ENCODE data around the gene BRSK1.

BRSK1 gene

DNA sequence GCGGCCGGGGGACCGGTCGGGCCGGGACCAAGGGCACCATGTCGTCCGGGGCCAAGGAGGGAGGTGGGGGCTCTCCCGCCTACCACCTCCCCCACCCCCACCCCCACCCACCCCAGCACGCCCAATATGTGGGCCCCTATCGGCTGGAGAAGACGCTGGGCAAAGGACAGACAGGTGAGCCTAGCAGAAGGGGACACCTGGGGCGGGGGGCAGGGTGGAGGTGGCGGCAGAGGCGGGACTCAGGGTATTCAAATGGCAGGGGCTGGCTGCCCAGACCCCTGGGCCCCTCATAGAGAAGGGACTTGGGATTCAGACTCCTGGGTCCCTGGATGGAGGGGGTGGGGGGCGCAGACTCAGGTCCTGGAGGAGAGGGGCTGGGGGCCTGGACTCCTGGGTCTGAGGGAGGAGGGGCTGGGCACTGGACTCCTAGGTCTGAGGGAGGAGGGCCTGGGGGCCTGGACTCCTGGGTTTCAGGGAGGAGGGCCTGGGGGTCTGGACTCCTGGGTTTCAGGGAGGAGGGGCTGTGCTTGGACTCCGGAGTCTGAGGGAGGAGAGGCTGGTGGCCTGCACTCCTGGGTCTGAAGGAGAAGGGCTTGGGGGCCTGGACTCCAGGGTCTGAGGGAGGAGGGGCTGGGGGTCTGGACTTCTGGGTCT, 735 bp downstream of the BRSK1 start:
- DNase-seq (ENCODE audit: low read depth), result no peak
- peak overlapping the region; percentile 51 for H3K4me3 ChIP-seq (replicated peaks; ENCODE audit: low read depth, low read length)
- TF ChIP-seq, protein P1, sequence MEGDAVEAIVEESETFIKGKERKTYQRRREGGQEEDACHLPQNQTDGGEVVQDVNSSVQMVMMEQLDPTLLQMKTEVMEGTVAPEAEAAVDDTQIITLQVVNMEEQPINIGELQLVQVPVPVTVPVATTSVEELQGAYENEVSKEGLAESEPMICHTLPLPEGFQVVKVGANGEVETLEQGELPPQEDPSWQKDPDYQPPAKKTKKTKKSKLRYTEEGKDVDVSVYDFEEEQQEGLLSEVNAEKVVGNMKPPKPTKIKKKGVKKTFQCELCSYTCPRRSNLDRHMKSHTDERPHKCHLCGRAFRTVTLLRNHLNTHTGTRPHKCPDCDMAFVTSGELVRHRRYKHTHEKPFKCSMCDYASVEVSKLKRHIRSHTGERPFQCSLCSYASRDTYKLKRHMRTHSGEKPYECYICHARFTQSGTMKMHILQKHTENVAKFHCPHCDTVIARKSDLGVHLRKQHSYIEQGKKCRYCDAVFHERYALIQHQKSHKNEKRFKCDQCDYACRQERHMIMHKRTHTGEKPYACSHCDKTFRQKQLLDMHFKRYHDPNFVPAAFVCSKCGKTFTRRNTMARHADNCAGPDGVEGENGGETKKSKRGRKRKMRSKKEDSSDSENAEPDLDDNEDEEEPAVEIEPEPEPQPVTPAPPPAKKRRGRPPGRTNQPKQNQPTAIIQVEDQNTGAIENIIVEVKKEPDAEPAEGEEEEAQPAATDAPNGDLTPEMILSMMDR (IDR thresholded peaks at IDR 0.05; ENCODE audit: low read length, missing control alignments), result no peak

DNA sequence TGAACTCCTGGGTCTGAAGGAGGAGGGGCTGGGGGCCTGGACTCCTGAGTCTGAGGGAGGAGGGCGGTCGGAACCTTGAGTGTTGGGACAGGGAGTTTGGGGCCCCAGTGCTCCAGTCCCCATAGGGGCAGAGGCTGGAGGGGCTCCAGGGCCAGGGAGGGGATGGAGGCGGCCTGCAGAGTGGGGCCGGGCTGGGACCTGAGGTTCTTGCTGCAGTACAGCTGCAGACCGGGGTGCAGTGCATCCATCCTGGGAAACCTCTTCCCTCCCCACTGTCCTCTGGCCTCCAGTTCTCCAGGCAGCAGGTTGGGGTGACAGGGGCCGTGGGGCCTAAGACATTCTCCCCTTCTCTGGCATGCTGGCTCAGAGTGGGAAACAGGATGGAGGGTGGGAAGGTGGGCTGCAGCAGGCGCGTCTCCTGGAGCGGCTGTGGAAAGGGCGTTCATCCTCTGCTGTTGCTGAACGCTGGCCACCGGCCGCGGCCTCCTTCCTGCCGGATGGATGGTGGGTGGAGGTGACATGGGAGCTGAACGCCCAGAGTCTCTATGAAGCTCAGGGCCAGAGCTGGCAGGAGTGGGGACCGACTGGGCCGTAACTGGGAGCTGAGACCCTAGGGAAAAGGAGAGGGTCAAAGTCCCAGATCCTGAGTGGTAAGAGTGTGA, 1.6 kb downstream of the BRSK1 start:
- H3K4me3 ChIP-seq (replicated peaks; ENCODE audit: low read depth, low read length), result peak overlapping the region; percentile 51
- TF ChIP-seq, protein P1 (IDR thresholded peaks at IDR 0.05; ENCODE audit: low read length, missing control alignments), result no peak
- DNase-seq (ENCODE audit: low read depth), result no peak

DNA sequence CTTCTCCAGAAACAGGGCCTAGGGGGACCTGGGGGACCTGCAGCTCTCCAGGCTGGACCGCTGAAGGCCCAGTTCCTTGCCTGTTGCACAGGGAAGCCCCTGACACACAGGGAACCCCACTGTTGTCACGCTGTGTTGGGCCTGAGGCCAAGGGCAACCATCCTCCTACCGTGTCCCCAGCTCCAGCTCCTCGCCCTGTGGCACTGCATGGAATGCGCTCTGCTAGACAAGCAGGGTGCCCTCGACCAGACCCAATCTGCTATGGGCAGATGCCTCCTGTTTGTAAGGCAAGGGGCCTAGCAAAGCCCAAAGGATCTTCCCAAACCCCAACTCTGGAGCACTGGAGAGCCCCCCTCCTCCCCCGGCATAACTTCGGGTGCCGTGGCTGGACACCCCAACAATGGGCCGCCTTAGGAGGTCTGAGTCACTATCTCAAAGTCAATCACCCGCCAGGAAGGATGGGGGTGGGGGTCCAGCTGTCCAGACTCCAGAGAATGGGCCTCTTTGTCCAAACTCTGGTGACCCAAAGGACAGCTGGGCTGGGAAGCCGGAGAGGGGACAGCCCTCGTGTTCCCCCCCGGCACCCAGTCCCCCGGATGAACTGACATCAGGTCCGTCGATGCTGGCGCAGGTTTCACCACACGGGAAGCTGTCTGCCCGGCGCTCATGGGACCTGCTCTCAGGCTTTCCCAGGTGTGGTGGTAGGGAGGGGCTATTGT, 3.7 kb downstream of the BRSK1 start:
- TF ChIP-seq, protein P1 (IDR thresholded peaks at IDR 0.05; ENCODE audit: low read length, missing control alignments), result no peak
- no peak for DNase-seq (ENCODE audit: low read depth)
- H3K4me3 ChIP-seq (replicated peaks; ENCODE audit: low read depth, low read length), result no peak overlapping the region

DNA sequence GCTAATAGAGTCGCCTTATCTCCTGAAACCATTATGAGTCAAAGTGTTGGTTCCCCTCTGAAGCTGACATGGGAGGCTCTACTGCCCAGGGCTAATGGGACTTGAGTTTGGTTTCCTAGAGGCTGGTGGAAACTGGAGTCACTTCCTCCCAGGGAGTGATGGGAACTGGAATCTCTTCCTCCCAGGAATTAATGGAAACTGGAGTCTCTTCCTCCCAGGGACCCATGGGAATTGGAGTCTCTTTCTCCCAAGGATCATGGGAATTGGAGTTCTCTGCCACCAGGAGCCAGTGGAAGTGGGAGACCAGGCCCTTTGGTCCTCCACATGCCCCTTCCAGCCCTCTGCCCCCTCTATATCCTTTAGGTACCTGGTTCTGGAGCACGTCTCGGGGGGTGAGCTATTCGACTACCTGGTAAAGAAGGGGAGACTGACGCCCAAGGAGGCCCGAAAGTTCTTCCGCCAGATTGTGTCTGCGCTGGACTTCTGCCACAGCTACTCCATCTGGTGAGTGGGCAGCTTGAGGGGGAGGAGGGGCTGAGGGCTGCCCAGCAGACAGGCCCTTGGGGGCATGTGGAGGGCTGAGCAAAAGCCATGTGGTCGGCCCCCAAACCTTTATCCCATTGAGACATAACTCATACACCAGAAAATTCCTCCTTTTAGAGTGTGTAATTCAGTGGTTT, 5.5 kb downstream of the BRSK1 start:
- H3K4me3 ChIP-seq (replicated peaks; ENCODE audit: low read depth, low read length), result no peak overlapping the region
- no peak for DNase-seq (ENCODE audit: low read depth)
- TF ChIP-seq, protein P1 (IDR thresholded peaks at IDR 0.05; ENCODE audit: low read length, missing control alignments), result no peak

DNA sequence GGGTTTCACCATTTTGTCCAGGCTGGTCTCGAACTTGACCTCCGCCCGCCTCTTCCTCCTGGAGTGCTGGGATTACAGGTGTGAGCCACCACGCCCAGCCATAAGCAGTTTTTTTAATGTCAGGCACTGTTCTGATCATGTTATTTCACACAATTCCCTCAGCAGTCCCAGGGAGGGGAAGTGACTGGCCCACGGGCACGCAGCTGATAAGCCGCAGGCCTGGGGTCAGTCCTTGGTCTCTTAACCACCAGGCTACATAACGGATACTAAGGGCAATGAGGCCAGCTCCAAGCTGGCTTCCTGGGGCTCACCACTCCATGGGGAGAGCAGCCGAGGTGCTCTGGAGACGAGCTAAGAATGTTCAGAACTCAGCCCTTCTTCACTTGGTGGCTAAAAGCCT, 13.5 kb downstream of the BRSK1 start:
- no peak for DNase-seq (ENCODE audit: low read depth)
- TF ChIP-seq, protein P1 (IDR thresholded peaks at IDR 0.05; ENCODE audit: low read length, missing control alignments), result no peak
- no peak overlapping the region for H3K4me3 ChIP-seq (replicated peaks; ENCODE audit: low read depth, low read length)

DNA sequence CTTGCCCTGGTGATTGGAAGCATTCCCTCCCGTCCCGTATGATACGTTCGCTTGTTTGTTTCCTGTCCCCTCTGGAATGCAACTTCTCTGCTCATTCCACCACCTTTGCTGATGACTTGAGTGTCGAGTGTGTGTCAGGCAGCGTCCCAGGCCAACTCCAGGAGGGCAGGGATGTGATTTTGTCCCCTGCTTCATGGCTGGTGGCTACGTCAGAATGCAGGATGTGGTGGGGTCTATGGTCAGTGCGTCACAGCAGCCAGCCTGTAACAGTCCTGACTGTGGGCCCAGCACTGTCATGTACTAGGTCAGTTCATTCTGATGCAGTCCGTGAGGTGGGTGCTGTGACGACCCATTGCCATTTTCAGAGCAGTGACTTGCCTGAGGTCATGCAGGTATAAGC, 16.2 kb downstream of the BRSK1 start:
- no peak for DNase-seq (ENCODE audit: low read depth)
- TF ChIP-seq, protein P1 (IDR thresholded peaks at IDR 0.05; ENCODE audit: low read length, missing control alignments), result no peak
- no peak overlapping the region for H3K4me3 ChIP-seq (replicated peaks; ENCODE audit: low read depth, low read length)
